HepG2 (cell line): Measurements from ENCODE around the gene NEAT1. TPM values are rescaled to one million over a fixed set of nuclear protein-coding genes. Genes with fewer than 3 reads are reported as not detected.

Source experiments
- ATAC-seq: fragments of 200-7000 bp; cut with Tn5 transposase; 3 replicates; pipeline ENCODE4 v1.9.1; 2020; ENCODE audit warnings: mild to moderate bottlenecking, moderate library complexity
- BruUV-seq: library from RNA; stranded (reverse); fragments of 400-500 nt; replicated peaks from 2 replicates; lab custom pipeline; 2021; lab: Mats Ljungman, UMichigan
- CTCF ChIA-PET: fragments of 300-600 bp; formaldehyde crosslinking; extraction: SDS; loops from one replicate; lab custom pipeline; 2021; ENCODE audit warnings: low total read pairs, inconsistent platforms, low intra/inter-chr PET ratio; lab: Yijun Ruan, JAX
- POLR2A ChIA-PET: fragments of 350-600 bp; sonication (Branson Sonifier 250); formaldehyde crosslinking; loops from one replicate; lab custom pipeline; 2020; ENCODE audit warnings: antibody characterized with exemption, inconsistent platforms; lab: Yijun Ruan, JAX
- DNase-seq: peaks from one replicate; pipeline ENCODE4 v3.0.0-alpha.2; 2015; ENCODE audit warnings: low spot score
- FAIRE-seq: peaks from 3 replicates; lab custom pipeline; 2011; peaks lifted over from hg19 to GRCh38; lab: Jason Lieb, UNC
- H2AFZ ChIP-seq: one replicate; pipeline ENCODE4 v1.6.1; 2011; ENCODE audit warnings: low read length, inconsistent platforms
- H3K27ac ChIP-seq: fragments of 300-600 bp; 3 replicates; pipeline ENCODE4 v1.8.0; 2011; ENCODE audit warnings: mixed run types, mild to moderate bottlenecking, mixed read lengths, low read length, inconsistent platforms; ENCODE audit not compliant: insufficient read depth; ENCODE audit errors: extremely low read length
- H3K27me3 ChIP-seq, 2 experiments: fragments of 200-600 bp in 1 of 2; 2 replicates in 1 of 2; 3 replicates in 1 of 2; pipeline versions ENCODE4 v1.6.0 to v1.8.0; 2011; ENCODE audit warnings: low read length in 2 of 2, mild to moderate bottlenecking in 2 of 2, moderate library complexity in 2 of 2, inconsistent platforms in 1 of 2; ENCODE audit not compliant: insufficient read depth in 2 of 2, control insufficient read depth in 1 of 2
- H3K36me3 ChIP-seq, 2 experiments: fragments of 200-600 bp in 1 of 2; replicated peaks in 1 of 2; 2 replicates in 1 of 2; 3 replicates in 1 of 2; pipeline versions ENCODE4 v1.5.1 to v1.8.0; 2011; ENCODE audit warnings: low read length in 2 of 2, inconsistent platforms in 1 of 2; ENCODE audit not compliant: insufficient read depth in 2 of 2, control insufficient read depth in 1 of 2
- H3K4me1 ChIP-seq: 2 replicates; pipeline ENCODE4 v1.5.1; 2012; ENCODE audit warnings: low read length, inconsistent platforms; ENCODE audit not compliant: insufficient read depth
- H3K4me2 ChIP-seq: 2 replicates; pipeline ENCODE4 v1.6.0; 2011; ENCODE audit warnings: low read depth, low read length, inconsistent platforms
- H3K4me3 ChIP-seq, 3 experiments: fragments of 200-600 bp in 1 of 3; sonication (generic), shearing (Covaris generic) in 1 of 3; replicated peaks in 1 of 3; 2 replicates each; pipeline ENCODE4 v1.5.1; 2011 to 2016; ENCODE audit warnings: low read length in 3 of 3, inconsistent platforms in 2 of 3, low read depth in 2 of 3, mild to moderate bottlenecking in 2 of 3, control low read depth in 1 of 3, mixed read lengths in 1 of 3; ENCODE audit not compliant: insufficient read depth in 1 of 3
- H3K79me2 ChIP-seq: one replicate; pipeline ENCODE4 v1.6.1; 2011; ENCODE audit warnings: low read length, inconsistent platforms; ENCODE audit not compliant: insufficient read depth
- H3K9ac ChIP-seq: 2 replicates; pipeline ENCODE4 v1.6.0; 2011; ENCODE audit warnings: mild to moderate bottlenecking, low read depth, low read length, inconsistent platforms; ENCODE audit not compliant: insufficient read depth
- H3K9me3 ChIP-seq: 2 replicates; pipeline ENCODE4 v1.5.1; 2012; ENCODE audit warnings: mild to moderate bottlenecking, low read length
- H4K20me1 ChIP-seq: 2 replicates; pipeline ENCODE4 v1.6.0; 2011; ENCODE audit warnings: inconsistent platforms, mild to moderate bottlenecking, low read length, moderate library complexity; ENCODE audit not compliant: insufficient read depth
- ATM ChIP-seq: fragments of 450-650 bp; IDR thresholded peaks from 2 replicates; pipeline ENCODE4 v1.7.1; 2017; ENCODE audit warnings: mild to moderate bottlenecking, borderline replicate concordance
- NFKB2 ChIP-seq: sonication (generic); formaldehyde crosslinking; IDR thresholded peaks from 2 replicates; pipeline ENCODE4 v1.4.0; 2020; ENCODE audit warnings: missing genetic modification reagents, borderline replicate concordance
- ZNF333 ChIP-seq: sonication (generic); formaldehyde crosslinking; IDR thresholded peaks from 2 replicates; pipeline ENCODE4 v1.4.0; 2020; ENCODE audit warnings: mild to moderate bottlenecking, missing genetic modification reagents, borderline replicate concordance
- ZNF644 ChIP-seq: IDR thresholded peaks from 2 replicates; pipeline ENCODE4 v1.6.1; 2016; ENCODE audit warnings: low read depth
- WGBS: methylation state at CpG from one replicate; pipeline ENCODE4 v1.1.6; 2017; ENCODE audit warnings: low lambda C conversion rate; 5-methylcytosine and 5-hydroxymethylcytosine counted together
- in situ Hi-C: cut with HindIII; loops from 2 replicates; pipeline ENCODE4 v1.10.0; 2017; ENCODE audit warnings: low pct_unique_long_range_greater_than_20kb; ENCODE audit not compliant: extremely low pct_ligation_motif_present
- intact Hi-C: fragments of 100-400 bp; cut with micrococcal nuclease; formaldehyde crosslinking; loops from one replicate; pipeline ENCODE4 v1.10.0; 2022; ENCODE audit not compliant: unreplicated experiment
- polyA plus RNA-seq, 8 experiments: library from polyadenylated mRNA; depleted of rRNA in 3 of 8; stranded (reverse) in 7 of 8; unstranded in 1 of 8; fragments of >200 nt; fragmentation: Illumina TruSeq in 4 of 8; extraction: Trizol in 4 of 8; gene quantifications; 2 replicates each; pipeline versions ENCODE4 v1.2.1 to v1.2.3, GENCODE V29; 2011 to 2016; ENCODE audit warnings: low read depth in 4 of 8, missing spikeins in 1 of 8, mixed read lengths in 1 of 8; ENCODE audit not compliant: insufficient read depth in 1 of 8
- total RNA-seq, 5 experiments: library from RNA; depleted of rRNA; stranded (reverse); fragments of >200 nt; fragmentation: Illumina TruSeq; extraction: Trizol; gene quantifications; 2 replicates each; pipeline ENCODE4 v1.2.3, GENCODE V29; 2016; ENCODE audit warnings: low read depth in 1 of 5

Gene NEAT1
- total and polyA plus RNA-seq, 2 of the 13 experiments (the other 11 are each of a cell fraction or from before 2014, with no cell fraction given), result 20.5 to 41.2 TPM

GRCh38 chr11:65390996-65391395 is 31.6 kb upstream of the NEAT1 start:
- Histone ChIP-seq H3K4me1 (peaks cover 28% of the 10 kb centered on the region), H3K27ac (no peak overlapping the region), H2AFZ (no peak overlapping the region), H3K4me2 (no peak overlapping the region), H4K20me1 (no peaks in the 10 kb centered on the region), H3K27me3 (no peaks in the 10 kb centered on the region), H3K36me3 (peaks cover 6 to 9% of the 10 kb centered on the region in 2 experiments; a peak in 2 of 5 replicates), H3K9me3 (no peaks in the 10 kb centered on the region), H3K9ac (no peak overlapping the region)
- in situ Hi-C loops (no loop called here), intact Hi-C loops (no loop called here)
- 83% methylated on average over 1 of the region's 9 CpGs for WGBS
- ChIA-PET CTCF (no interaction called here), POLR2A (interaction anchor here (0.8 to 16.8 kb wide), 2 partner anchors 13 to 29 kb away, joined by 3 to 433 read pairs; partner anchors contain the start of gene NEAT1)
- no peak for DNase-seq
- no TSS peak for BruUV-seq
- no peak for FAIRE-seq
- no peak for TF ChIP-seq ZNF644 (CRISPR knock-in tag)
- no peak for TF ChIP-seq ATM
- TF ChIP-seq, all 625 proteins: peak for 0
- H3K4me3 ChIP-seq, result no peak overlapping the region
- no peak for ATAC-seq
- H3K79me2 ChIP-seq, result no peaks in the 10 kb centered on the region

GRCh38 chr11:65392186-65392829 is 30.3 kb upstream of the NEAT1 start:
- CTCF ChIA-PET, result no interaction called here
- no peaks in the 10 kb centered on the region for H4K20me1 ChIP-seq
- H3K9me3 ChIP-seq, result no peaks in the 10 kb centered on the region
- no peak for DNase-seq
- POLR2A ChIA-PET, result interaction anchor here (16.8 kb wide), 1 partner anchor 28 kb away, joined by 433 read pairs; the partner anchor contains the start of gene NEAT1
- intact Hi-C loops (no loop called here), in situ Hi-C loops (no loop called here)
- H2AFZ ChIP-seq, result no peak overlapping the region
- no peak overlapping the region for H3K27ac ChIP-seq
- 95% methylated on average over 12 of the region's 13 CpGs for WGBS
- peaks cover 7 to 14% of the 10 kb centered on the region in 2 experiments; a peak in 2 of 5 replicates for H3K36me3 ChIP-seq
- TF ChIP-seq NFKB2 (CRISPR knock-in tag), result 0 out of 2 replicates have a peak, but pooled peaks have one; percentile 8
- no peak for TF ChIP-seq ZNF333 (CRISPR knock-in tag)
- peaks cover 20% of the 10 kb centered on the region for H3K4me1 ChIP-seq
- H3K9ac ChIP-seq, result no peak overlapping the region
- no peak overlapping the region for H3K4me2 ChIP-seq
- no TSS peak for BruUV-seq
- no peak for ATAC-seq
- no peaks in the 10 kb centered on the region for H3K27me3 ChIP-seq
- H3K79me2 ChIP-seq, result no peaks in the 10 kb centered on the region
- no peak for FAIRE-seq
- H3K4me3 ChIP-seq, result no peak overlapping the region
